HG02798 (cell line): ENCODE measurements around the gene ADCY7.
A peak's percentile ranks its signal among the peaks of the same experiment; 100 is the strongest.

ENCODE experiments used
- ATAC-seq: cut with Tn5 transposase; IDR thresholded peaks from one replicate; pipeline ENCODE4 v1.9.1; 2021; ENCODE audit warnings: mild to moderate bottlenecking; ENCODE audit not compliant: unreplicated experiment, poor library complexity

The ADCY7 gene

GRCh38 chr16:50265716-50266336 lies 525 bp upstream of the ADCY7 start:
- no peak for ATAC-seq

- ATAC-seq = no peak
Observed at GRCh38 chr16:50267151-50267631, 840 bp downstream of the ADCY7 start.

- ATAC-seq = no peak
Observed at GRCh38 chr16:50267651-50268050, 1.3 kb downstream of the ADCY7 start.

- ATAC-seq = no peak
Observed at GRCh38 chr16:50268352-50268751, 2.0 kb downstream of the ADCY7 start.

- ATAC-seq = no peak
Observed at GRCh38 chr16:50269061-50269705, 2.8 kb downstream of the ADCY7 start.

GRCh38 chr16:50269769-50270509 lies 3.6 kb downstream of the ADCY7 start:
- no peak for ATAC-seq

GRCh38 chr16:50270510-50271147 lies 4.3 kb downstream of the ADCY7 start:
- no peak for ATAC-seq

GRCh38 chr16:50271148-50272041 lies 5.0 kb downstream of the ADCY7 start:
- no peak for ATAC-seq

GRCh38 chr16:50272111-50272571 lies 5.8 kb downstream of the ADCY7 start:
- ATAC-seq = no peak

GRCh38 chr16:50272687-50273381 lies 6.5 kb downstream of the ADCY7 start:
- ATAC-seq = no peak

GRCh38 chr16:50273382-50273690 lies 7.0 kb downstream of the ADCY7 start:
- ATAC-seq = no peak

GRCh38 chr16:50273888-50274325 lies 7.6 kb downstream of the ADCY7 start:
- peak; percentile 71 for ATAC-seq

- peak; percentile 35 for ATAC-seq
Observed at GRCh38 chr16:50274326-50275097, 8.2 kb downstream of the ADCY7 start.

- ATAC-seq = no peak
Observed at GRCh38 chr16:50275098-50275415, 8.7 kb downstream of the ADCY7 start.

GRCh38 chr16:50275428-50276325 lies 9.3 kb downstream of the ADCY7 start:
- ATAC-seq = no peak

GRCh38 chr16:50276326-50276640 lies 9.9 kb downstream of the ADCY7 start:
- no peak for ATAC-seq

GRCh38 chr16:50276801-50277555 lies 10.6 kb downstream of the ADCY7 start:
- no peak for ATAC-seq
